H54 (cell line): ENCODE results near the gene CACNA1C.
A peak's percentile ranks its signal among the peaks of the same experiment; 100 is the strongest.

Source experiments
- DNase-seq: peaks from one replicate; pipeline ENCODE4 v3.0.0; 2011; ENCODE audit warnings: low spot score, mixed read lengths; ENCODE audit not compliant: insufficient read length
- FAIRE-seq: peaks from 3 replicates; lab custom pipeline; 2011; peaks lifted over from hg19 to GRCh38; lab: Jason Lieb, UNC
- POLR2A ChIP-seq: IDR thresholded peaks from 2 replicates; pipeline ENCODE4 v1.6.1; 2011; ENCODE audit warnings: low read depth, mild to moderate bottlenecking, low read length

The CACNA1C gene

GRCh38 chr12:2401040-2401439 is 348.3 kb downstream of the CACNA1C start:
- FAIRE-seq (no peak), DNase-seq (no peak)
- TF ChIP-seq POLR2A = no peak

- TF ChIP-seq POLR2A = no peak
- no peak for FAIRE-seq
- DNase-seq = no peak
Measured at GRCh38 chr12:2402073-2402579, 349.3 kb downstream of the CACNA1C start.

GRCh38 chr12:2403221-2403976 is 350.6 kb downstream of the CACNA1C start:
- no peak for TF ChIP-seq POLR2A
- DNase-seq (no peak), FAIRE-seq (no peak)

- no peak for TF ChIP-seq POLR2A
- DNase-seq (no peak), FAIRE-seq (no peak)
Measured at GRCh38 chr12:2405039-2405438, 352.3 kb downstream of the CACNA1C start.

GRCh38 chr12:2406903-2407302 is 354.1 kb downstream of the CACNA1C start:
- DNase-seq (no peak), FAIRE-seq (no peak)
- no peak for TF ChIP-seq POLR2A

GRCh38 chr12:2408262-2408661 is 355.5 kb downstream of the CACNA1C start:
- DNase-seq (no peak), FAIRE-seq (no peak)
- TF ChIP-seq POLR2A = no peak

- DNase-seq (no peak), FAIRE-seq (no peak)
- TF ChIP-seq POLR2A = no peak
Measured at GRCh38 chr12:2409656-2410265, 357.0 kb downstream of the CACNA1C start.

GRCh38 chr12:2410496-2410895 is 357.7 kb downstream of the CACNA1C start:
- DNase-seq (no peak), FAIRE-seq (no peak)
- TF ChIP-seq POLR2A = no peak

GRCh38 chr12:2411011-2411410 is 358.2 kb downstream of the CACNA1C start:
- DNase-seq (no peak), FAIRE-seq (no peak)
- no peak for TF ChIP-seq POLR2A

GRCh38 chr12:2411616-2412304 is 359.0 kb downstream of the CACNA1C start:
- FAIRE-seq = no peak

GRCh38 chr12:2412305-2412643 is 359.5 kb downstream of the CACNA1C start:
- DNase-seq = no peak
- FAIRE-seq = no peak

More at GRCh38 chr12:2411616-2412304, 359.0 kb downstream of the CACNA1C start:
- no peak for DNase-seq
- no peak for TF ChIP-seq POLR2A

GRCh38 chr12:2413301-2413700 is 360.5 kb downstream of the CACNA1C start:
- DNase-seq = no peak
- no peak for FAIRE-seq
- TF ChIP-seq POLR2A = no peak

More at GRCh38 chr12:2412305-2412643, 359.5 kb downstream of the CACNA1C start:
- TF ChIP-seq POLR2A = no peak

GRCh38 chr12:2413999-2414792 is 361.4 kb downstream of the CACNA1C start:
- DNase-seq (no peak), FAIRE-seq (no peak)
- no peak for TF ChIP-seq POLR2A

GRCh38 chr12:2414810-2415567 is 362.2 kb downstream of the CACNA1C start:
- FAIRE-seq (no peak), DNase-seq (peak; percentile 28)
- no peak for TF ChIP-seq POLR2A
